GM21360 (cell line): Measurements from ENCODE around the gene IGSF6.
"Not testable (repeated sequence)": the region's sequence is repeated elsewhere in the genome, so short reads cannot be mapped to it uniquely, and the experiment has no call there.

Source experiments
- ATAC-seq: cut with Tn5 transposase; IDR thresholded peaks from one replicate; pipeline ENCODE4 v1.9.1; 2021; ENCODE audit warnings: mild to moderate bottlenecking, moderate library complexity; ENCODE audit not compliant: unreplicated experiment

Gene IGSF6

GRCh38 chr16:21629616-21630539 is 22.5 kb downstream of the IGSF6 start:
- not testable (repeated sequence) for ATAC-seq

GRCh38 chr16:21628772-21629171 is 23.6 kb downstream of the IGSF6 start:
- no peak for ATAC-seq

DNA sequence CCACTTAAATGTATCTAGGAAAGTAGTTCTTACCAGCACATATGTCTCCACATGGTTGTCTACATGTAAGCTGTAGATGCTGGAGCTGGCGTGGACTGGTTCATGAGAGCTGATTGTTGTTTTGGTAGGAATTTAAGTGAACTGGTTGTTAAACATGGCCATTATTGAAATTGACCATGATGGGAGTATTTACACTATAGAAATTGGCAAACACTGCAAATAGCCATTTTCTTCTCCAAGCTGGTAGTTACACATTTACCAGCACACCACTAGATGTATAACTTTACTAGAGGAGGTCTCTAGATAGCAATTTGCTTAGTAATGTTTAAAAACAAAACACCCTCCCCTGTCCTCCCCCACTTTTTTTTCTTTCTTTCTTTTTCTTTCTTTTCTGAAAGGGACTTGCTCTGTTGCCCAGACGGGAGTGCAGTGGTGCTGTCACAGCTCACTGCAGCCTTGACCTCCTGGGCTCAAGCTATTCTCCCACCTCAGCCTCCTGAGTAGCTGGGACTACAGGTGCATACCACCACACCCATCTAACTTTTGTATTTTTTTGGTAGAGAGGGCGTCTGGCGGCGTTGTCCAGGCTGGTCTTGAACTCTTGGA is 24.2 kb downstream of the IGSF6 start:
- ATAC-seq = no peak

- no peak for ATAC-seq
These were observed 25.6 kb downstream of the IGSF6 start for GRCh38 chr16:21626659-21627277.

- ATAC-seq = no peak
These were observed 27.4 kb downstream of the IGSF6 start for GRCh38 chr16:21625026-21625425.

- no peak for ATAC-seq
These were observed 29.9 kb downstream of the IGSF6 start for GRCh38 chr16:21622545-21622944.

DNA sequence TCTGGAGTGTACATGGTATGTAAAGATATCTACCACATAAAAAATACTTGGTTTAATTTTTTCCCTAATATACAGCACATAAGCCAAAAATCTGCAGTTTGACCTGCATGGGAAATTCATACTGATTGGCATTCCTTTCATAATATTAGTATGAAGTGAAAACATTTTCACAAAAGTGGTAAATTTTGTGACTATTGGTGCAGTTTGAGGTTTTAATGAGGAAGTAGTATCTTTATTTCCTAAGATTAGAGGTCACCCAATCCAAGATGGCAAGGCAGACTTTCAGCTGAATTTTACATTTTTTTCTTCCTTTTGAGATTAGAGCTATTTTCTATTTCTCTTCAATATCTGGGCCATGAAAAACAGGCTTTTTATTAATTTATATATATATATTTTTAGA is 31.8 kb downstream of the IGSF6 start:
- ATAC-seq = no peak

DNA sequence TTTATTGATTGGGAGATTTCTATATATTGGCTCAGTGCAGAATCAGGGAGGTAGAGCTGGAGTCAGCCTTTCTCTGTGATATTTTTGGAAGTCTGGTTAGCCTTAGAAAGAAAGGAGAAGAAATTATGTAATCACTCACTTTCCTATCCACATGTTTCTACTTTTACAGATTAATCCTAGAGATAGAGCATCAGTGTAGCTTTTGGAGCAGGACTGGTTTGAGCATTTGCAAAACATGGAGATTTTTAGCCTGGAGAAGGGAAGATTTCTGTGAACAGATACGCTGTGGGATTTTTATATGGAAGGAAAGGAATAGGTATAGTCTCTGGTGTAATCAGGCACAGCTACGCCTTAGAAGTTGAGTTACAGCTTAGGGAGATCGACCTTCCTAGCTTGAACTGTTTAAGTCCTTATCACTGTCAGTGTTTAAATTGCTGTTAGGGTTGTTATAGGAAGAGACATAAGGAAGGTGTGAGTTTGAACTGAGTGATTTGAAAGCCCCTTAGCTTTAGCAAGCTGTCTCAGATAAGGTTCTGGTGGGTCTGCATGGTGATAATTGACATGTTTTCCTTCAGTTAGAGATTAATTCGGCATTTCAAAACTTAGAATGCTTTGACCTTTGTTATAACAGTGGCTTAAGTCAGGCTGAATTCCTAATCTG is 32.5 kb downstream of the IGSF6 start:
- no peak for ATAC-seq

DNA sequence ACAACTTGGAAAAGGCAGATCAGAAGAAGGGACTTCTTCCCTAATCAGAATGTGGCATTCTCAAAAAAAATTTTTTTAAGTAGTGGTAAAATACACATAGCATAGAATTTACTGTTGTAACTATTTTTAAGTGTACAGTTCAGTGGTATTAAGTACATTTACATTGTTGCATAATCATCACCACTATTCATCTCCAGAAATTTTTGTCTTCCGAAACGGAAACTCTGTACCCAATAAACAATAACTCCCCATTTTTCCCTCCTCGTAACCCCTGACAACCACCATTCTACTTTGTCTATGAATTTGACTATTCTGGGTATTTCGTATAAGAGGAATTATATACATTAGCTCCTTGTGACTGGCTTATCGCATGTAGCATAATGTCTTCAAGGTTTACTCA is 34.1 kb downstream of the IGSF6 start:
- no peak for ATAC-seq

- no peak for ATAC-seq
These were observed 34.8 kb downstream of the IGSF6 start for GRCh38 chr16:21617607-21618006.

GRCh38 chr16:21614896-21615295 is 37.5 kb downstream of the IGSF6 start:
- no peak for ATAC-seq

DNA sequence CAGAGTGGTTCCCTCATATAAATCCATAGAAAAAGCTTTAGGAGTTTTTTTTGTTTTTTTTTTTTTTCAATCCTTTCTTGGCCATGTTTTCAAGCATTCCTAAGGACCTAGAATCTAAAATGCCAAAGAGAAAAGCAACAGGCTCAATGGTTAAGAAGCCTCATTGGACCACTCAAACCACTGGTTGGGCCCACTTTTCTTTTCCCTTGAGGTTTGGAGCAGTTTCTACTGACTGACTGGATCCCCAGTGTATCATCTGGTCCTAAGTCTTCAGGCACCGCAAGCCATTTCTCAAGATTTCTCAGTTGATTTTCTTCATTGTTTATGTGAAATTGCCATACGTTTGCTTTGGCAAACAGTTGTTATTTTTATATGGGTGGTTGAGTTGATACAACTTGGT is 38.6 kb downstream of the IGSF6 start:
- ATAC-seq = no peak

- no peak for ATAC-seq
These were observed 39.0 kb downstream of the IGSF6 start for GRCh38 chr16:21613361-21613760.

GRCh38 chr16:21611556-21612384 is 40.6 kb downstream of the IGSF6 start:
- no peak for ATAC-seq

DNA sequence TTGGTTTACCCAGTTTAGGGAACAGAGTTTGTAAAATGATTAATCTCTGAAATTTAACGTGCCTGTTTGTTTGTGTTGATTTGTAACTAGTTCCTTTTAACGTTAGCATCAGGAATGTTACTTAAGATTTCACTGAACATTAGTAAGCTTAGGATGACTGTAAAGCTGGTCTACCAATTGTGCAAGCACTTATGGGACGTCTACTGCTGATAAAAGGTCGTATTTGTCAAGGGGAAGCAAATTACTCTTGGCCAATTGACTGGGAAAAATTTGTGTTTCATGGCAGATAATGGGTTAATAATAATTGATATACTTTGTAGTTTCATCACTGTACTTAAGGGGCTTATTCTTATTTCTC is 41.2 kb downstream of the IGSF6 start:
- no peak for ATAC-seq

DNA sequence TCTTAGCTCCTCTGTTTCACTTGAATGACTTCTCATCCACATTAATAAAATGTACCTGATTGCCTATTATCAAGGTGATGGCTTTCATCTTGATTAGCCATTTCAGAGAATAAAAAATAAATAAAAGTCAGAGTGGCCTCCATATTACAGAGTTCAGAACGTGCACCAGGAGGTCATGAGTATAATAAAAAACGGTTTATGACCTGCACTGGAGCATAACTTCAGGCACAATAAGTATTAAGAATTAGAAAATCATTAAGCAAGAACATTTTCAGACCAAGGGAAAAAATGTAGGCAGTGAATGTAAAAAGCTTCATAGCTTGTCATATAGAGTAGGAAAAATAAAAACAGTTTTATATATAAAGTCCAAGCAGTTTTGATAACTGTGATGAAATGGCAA is 41.6 kb downstream of the IGSF6 start:
- ATAC-seq = no peak

GRCh38 chr16:21610006-21610544 is 42.3 kb downstream of the IGSF6 start:
- no peak for ATAC-seq

DNA sequence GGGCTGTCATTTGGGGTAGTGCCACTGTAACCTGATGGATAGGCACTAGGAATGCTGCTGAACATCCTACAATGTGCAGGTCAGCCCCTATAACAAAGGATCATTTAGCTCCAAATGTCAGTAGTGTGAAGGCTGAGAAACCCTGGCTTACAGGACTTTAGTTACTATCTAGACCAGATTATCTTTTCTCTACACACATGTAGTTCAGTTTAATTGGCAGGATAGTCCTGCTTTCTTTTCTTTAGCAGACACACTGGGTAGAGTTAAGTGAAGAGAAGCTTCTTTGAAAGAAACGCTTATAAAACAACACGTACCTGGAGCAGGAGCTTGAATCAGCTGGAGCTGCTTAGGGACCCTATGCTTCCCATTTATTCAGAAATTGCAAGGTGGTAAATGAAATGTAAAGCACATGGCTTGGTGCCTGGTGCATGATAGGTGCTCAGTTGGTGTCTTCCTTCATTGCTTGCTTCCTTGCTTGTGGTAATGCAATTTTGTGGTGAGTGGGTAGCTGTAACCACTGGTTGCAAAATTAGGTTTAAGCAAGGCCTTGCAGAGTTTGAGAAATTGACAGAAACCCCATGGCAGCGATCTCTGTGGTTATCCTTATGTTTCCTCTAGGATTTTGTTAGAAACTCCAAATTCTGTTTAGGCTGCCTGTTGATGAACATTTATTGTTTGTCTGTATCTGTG is 43.6 kb downstream of the IGSF6 start:
- no peak for ATAC-seq

GRCh38 chr16:21605848-21606247 is 46.6 kb downstream of the IGSF6 start:
- ATAC-seq = not testable (repeated sequence)

DNA sequence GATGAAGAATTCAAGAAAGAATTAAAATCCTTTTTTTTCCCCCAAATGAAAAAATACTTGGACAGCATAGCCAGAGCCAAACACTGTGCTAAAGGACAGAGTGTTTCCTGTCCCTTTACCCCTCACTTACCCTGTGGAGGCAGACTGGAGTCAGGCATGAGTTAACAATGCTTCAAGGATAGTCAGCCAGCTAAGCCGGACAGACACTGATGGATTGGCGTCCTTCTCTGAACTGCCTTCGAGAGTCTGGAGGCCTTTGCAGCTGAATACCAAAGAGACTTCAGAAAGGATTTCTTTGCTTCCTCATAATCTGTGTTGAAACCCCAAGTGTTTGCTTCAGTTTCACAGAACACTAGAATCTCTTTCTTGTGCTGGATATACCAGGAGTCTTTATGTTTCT is 48.5 kb downstream of the IGSF6 start:
- no peak for ATAC-seq
